ENCODE results near the gene OPN5.

OPN5 gene

GRCh38 chr6:47773005-47773404, 8.8 kb upstream of the OPN5 start:
- no peak overlapping the region for H3K4me3 ChIP-seq (ENCODE audit: low read depth in 1 of 2, low read length in 1 of 2)
- H3K36me3 ChIP-seq: no peaks in the 10 kb centered on the region
- no peaks in the 10 kb centered on the region for H3K4me1 ChIP-seq (ENCODE audit: control insufficient read depth in 1 of 2, insufficient read depth in 1 of 2, low read depth in 1 of 2, low read length in 1 of 2)
- H3K9me3 ChIP-seq: no peaks in the 10 kb centered on the region
- TF ChIP-seq CTCF (IDR thresholded peaks at IDR 0.05): no peak
- no peak overlapping the region for H3K27ac ChIP-seq
- no peaks in the 10 kb centered on the region for H3K27me3 ChIP-seq

GRCh38 chr6:47780510-47781356, 1.1 kb upstream of the OPN5 start:
- no peaks in the 10 kb centered on the region for H3K9me3 ChIP-seq
- no peak for TF ChIP-seq CTCF (IDR thresholded peaks at IDR 0.05)
- no peak overlapping the region for H3K4me3 ChIP-seq (ENCODE audit: low read depth in 1 of 2, low read length in 1 of 2)
- no peaks in the 10 kb centered on the region for H3K36me3 ChIP-seq
- H3K27ac ChIP-seq: no peak overlapping the region
- H3K4me1 ChIP-seq (ENCODE audit: control insufficient read depth in 1 of 2, insufficient read depth in 1 of 2, low read depth in 1 of 2, low read length in 1 of 2): no peaks in the 10 kb centered on the region
- no peaks in the 10 kb centered on the region for H3K27me3 ChIP-seq

- no peak for TF ChIP-seq CTCF (IDR thresholded peaks at IDR 0.05)
- peaks cover 12% of the 10 kb centered on the region for H3K27me3 ChIP-seq
- no peaks in the 10 kb centered on the region for H3K36me3 ChIP-seq
- H3K9me3 ChIP-seq: no peaks in the 10 kb centered on the region
- H3K4me1 ChIP-seq (ENCODE audit: control insufficient read depth in 1 of 2, insufficient read depth in 1 of 2, low read depth in 1 of 2, low read length in 1 of 2): no peaks in the 10 kb centered on the region
- no peak overlapping the region for H3K4me3 ChIP-seq (ENCODE audit: low read depth in 1 of 2, low read length in 1 of 2)
- no peak overlapping the region for H3K27ac ChIP-seq
Measured at GRCh38 chr6:47785182-47785581, 3.4 kb downstream of the OPN5 start.

GRCh38 chr6:47787620-47788497, 6.0 kb downstream of the OPN5 start:
- Histone ChIP-seq H3K4me1 (ENCODE audit: control insufficient read depth in 1 of 2, insufficient read depth in 1 of 2, low read depth in 1 of 2, low read length in 1 of 2) (no peaks in the 10 kb centered on the region), H3K9me3 (no peaks in the 10 kb centered on the region), H3K27ac (no peak overlapping the region), H3K36me3 (no peaks in the 10 kb centered on the region), H3K4me3 (ENCODE audit: low read depth in 1 of 2, low read length in 1 of 2) (no peak overlapping the region), H3K27me3 (peaks cover 12% of the 10 kb centered on the region)
- peak; percentile 52 for TF ChIP-seq CTCF (IDR thresholded peaks at IDR 0.05)

- H3K27me3 ChIP-seq: peaks cover 12% of the 10 kb centered on the region
- no peak overlapping the region for H3K4me3 ChIP-seq (ENCODE audit: low read depth in 1 of 2, low read length in 1 of 2)
- no peak overlapping the region for H3K27ac ChIP-seq
- no peaks in the 10 kb centered on the region for H3K9me3 ChIP-seq
- TF ChIP-seq CTCF (IDR thresholded peaks at IDR 0.05): no peak
- no peaks in the 10 kb centered on the region for H3K36me3 ChIP-seq
- H3K4me1 ChIP-seq (ENCODE audit: control insufficient read depth in 1 of 2, insufficient read depth in 1 of 2, low read depth in 1 of 2, low read length in 1 of 2): no peaks in the 10 kb centered on the region
Measured at GRCh38 chr6:47788498-47788884, 6.7 kb downstream of the OPN5 start.

Measured in neutrophil (primary cell).